IPS DF 4.7 (cell line): Measurements from ENCODE around the gene FBXO40.

Source experiments
- DNase-seq: peaks from one replicate; pipeline ENCODE4 v3.0.0-alpha.2; 2013; ENCODE audit warnings: low spot score; ENCODE audit errors: extremely low read depth

FBXO40 gene

GRCh38 chr3:121663171-121663847 lies 70.1 kb downstream of the FBXO40 start:
- DNase-seq: no peak

DNA sequence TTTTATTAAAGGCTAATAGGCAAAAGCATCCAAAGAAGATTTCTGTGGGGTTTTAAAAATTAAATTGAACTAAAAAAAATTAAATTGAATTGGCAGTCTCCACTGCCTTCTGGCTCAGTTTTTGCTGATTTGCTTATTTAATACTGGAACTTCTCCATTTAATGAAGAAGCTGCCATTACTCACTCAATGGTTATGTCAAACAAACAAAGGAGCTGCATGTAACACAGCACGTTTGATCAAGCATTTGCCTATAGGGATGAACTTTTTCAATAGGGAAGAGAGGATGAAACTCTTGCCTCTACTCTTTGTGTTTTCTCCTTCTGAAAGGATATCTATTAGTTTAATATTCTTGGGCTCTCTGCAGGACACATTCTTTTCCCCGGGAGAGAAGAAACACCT lies 72.3 kb downstream of the FBXO40 start:
- no peak for DNase-seq

GRCh38 chr3:121667333-121667732 lies 74.2 kb downstream of the FBXO40 start:
- no peak for DNase-seq

DNA sequence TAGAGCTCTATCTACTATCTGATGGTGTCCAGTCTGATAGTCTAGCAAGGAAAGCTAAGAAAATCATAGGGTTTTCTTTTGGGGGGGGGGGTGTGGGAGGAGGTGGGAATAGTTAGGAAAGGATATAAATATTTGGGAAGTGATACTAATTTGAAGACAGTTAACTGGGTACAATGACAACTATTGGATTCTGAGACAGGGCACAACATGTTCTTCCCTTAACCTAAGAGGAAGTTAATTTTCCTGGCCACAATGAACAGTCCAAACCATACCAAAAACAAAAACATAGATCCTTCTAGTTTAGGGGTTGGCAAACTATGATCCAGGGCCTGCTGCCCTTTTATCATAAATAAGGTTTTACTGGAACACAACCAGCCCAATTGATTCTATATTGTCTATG lies 77.5 kb downstream of the FBXO40 start:
- DNase-seq: no peak

- DNase-seq: no peak
Measured at GRCh38 chr3:121677141-121677540, 84.0 kb downstream of the FBXO40 start.
